Gastrocnemius medialis (tissue), 4 donors: ENCODE results near the gene PAQR7. TPM values are rescaled to one million over a fixed set of nuclear protein-coding genes. Genes with fewer than 3 reads are reported as not detected.

Experiments
- ATAC-seq, 2 donors: fragments of 150-250 bp; one replicate each; pipeline ENCODE4 v1.9.1; 2016
- DNase-seq, 2 donors: peaks; one replicate each; pipeline ENCODE4 v3.0.0-alpha.2; 2019
- H3K27ac ChIP-seq, 4 donors: fragments of 200-600 bp; sonication (generic); 1 replicate in 1 of 4; 2 replicates in 3 of 4; pipeline ENCODE4 v1.5.1; 2016 to 2018; ENCODE audit warnings: mild to moderate bottlenecking in 2 of 4, moderate library complexity in 1 of 4
- H3K27me3 ChIP-seq, 3 donors: fragments of 200-600 bp; sonication (generic) in 2 of 3; 1 replicate in 1 of 3; 2 replicates in 2 of 3; pipeline versions ENCODE4 v1.5.1 to v1.6.0; 2016 to 2019; ENCODE audit warnings: mild to moderate bottlenecking in 1 of 3, moderate library complexity in 1 of 3
- H3K36me3 ChIP-seq, 2 donors: fragments of 200-600 bp; sonication (generic) in 1 of 2; one replicate each; pipeline ENCODE4 v1.5.1; 2017 to 2018
- H3K4me1 ChIP-seq, 2 donors: fragments of 200-600 bp; sonication (generic) in 1 of 2; one replicate each; pipeline ENCODE4 v1.5.1; 2016 to 2017; ENCODE audit warnings: mild to moderate bottlenecking in 2 of 2
- H3K4me3 ChIP-seq, 4 donors: fragments of 200-600 bp; sonication (generic) in 3 of 4; 1 replicate in 1 of 4; 2 replicates in 3 of 4; pipeline ENCODE4 v1.5.1; 2016 to 2019; ENCODE audit warnings: mild to moderate bottlenecking in 2 of 4
- H3K9me3 ChIP-seq, 3 donors: fragments of 200-600 bp; sonication (generic) in 2 of 3; 1 replicate in 1 of 3; 2 replicates in 2 of 3; pipeline ENCODE4 v1.5.1; 2016 to 2019
- CTCF ChIP-seq, 5 experiments: fragments of 450-650 bp in 3 of 5; fragments of 200-600 bp in 2 of 5; sonication (generic) in 2 of 5; IDR thresholded peaks in 4 of 5; conservative IDR thresholded peaks in 1 of 5; 1 replicate in 4 of 5; 2 replicates in 1 of 5; pipeline ENCODE4 v1.5.1; 2016 to 2019; ENCODE audit warnings: antibody characterized with exemption in 5 of 5, mild to moderate bottlenecking in 3 of 5, moderate library complexity in 3 of 5
- POLR2A ChIP-seq, 2 donors: fragments of 450-650 bp; IDR thresholded peaks; one replicate each; pipeline ENCODE4 v1.6.1; 2017; ENCODE audit warnings: antibody characterized with exemption in 2 of 2, mild to moderate bottlenecking in 2 of 2, moderate library complexity in 2 of 2
- in situ Hi-C, 4 donors: fragments of 200-750 bp; cut with MboI; loops; one replicate each; pipeline versions ENCODE4 v1.15.0 to v1.8.0; 2017; ENCODE audit warnings: low sequenced_read_pairs in 4 of 4
- intact Hi-C: fragments of 100-400 bp; cut with DNase I; formaldehyde crosslinking; loops from one replicate; pipeline ENCODE4 v1.15.1; 2023; ENCODE audit warnings: low total_unique reads
- total RNA-seq, 4 donors: library from RNA; depleted of rRNA; stranded (reverse); fragments of >200 nt; gene quantifications; one replicate each; pipeline versions ENCODE4 v1.1.0 to v1.2.3, GENCODE V29; 2016

PAQR7 gene
- total RNA-seq, 4 donors from 2014 or later: 1.4 to 3.7 (median 2.1) TPM

- no peaks in the 10 kb centered on the region for H3K27me3 ChIP-seq
- TF ChIP-seq POLR2A (IDR thresholded peaks at IDR 0.05) (no peak), CTCF (IDR thresholded peaks at IDR 0.05 in 4 of 5, conservative IDR thresholded peaks at IDR 0.05 in 1 of 5) (no peak)
- peaks cover 0 to 34% of the 10 kb centered on the region in 2 donors for H3K36me3 ChIP-seq
- intact Hi-C loops (no loop called here), in situ Hi-C loops (no loop called here)
- DNase-seq: peak in 1 of 2 donors; percentile 11
- H3K4me1 ChIP-seq: peaks cover 30 to 43% of the 10 kb centered on the region in 2 donors
- peak overlapping the region; percentile 39 to 99 (median 96) for H3K27ac ChIP-seq
- no peak for ATAC-seq
- peak overlapping the region in 3 of 4 donors; percentile 86 to 95 (median 86) for H3K4me3 ChIP-seq
- H3K9me3 ChIP-seq: no peaks in the 10 kb centered on the region
Observed at GRCh38 chr1:25818569-25818968, 56.9 kb downstream of the PAQR7 start.

- in situ Hi-C loops: no loop called here
- intact Hi-C loops: no loop called here
- Histone ChIP-seq H3K9me3 (no peaks in the 10 kb centered on the region), H3K36me3 (peaks cover 0 to 40% of the 10 kb centered on the region in 2 donors), H3K4me3 (no peak overlapping the region), H3K27ac (peak overlapping the region; percentile 39 to 99 (median 96)), H3K27me3 (no peaks in the 10 kb centered on the region), H3K4me1 (peaks cover 26 to 38% of the 10 kb centered on the region in 2 donors)
- no peak for ATAC-seq
- TF ChIP-seq POLR2A (IDR thresholded peaks at IDR 0.05) (no peak), CTCF (IDR thresholded peaks at IDR 0.05 in 4 of 5, conservative IDR thresholded peaks at IDR 0.05 in 1 of 5) (no peak)
- peak in 1 of 2 donors; percentile 12 for DNase-seq
Observed at GRCh38 chr1:25817840-25818501, 57.5 kb downstream of the PAQR7 start.

- DNase-seq: peak in 1 of 2 donors; percentile 8
- TF ChIP-seq CTCF (IDR thresholded peaks at IDR 0.05 in 4 of 5, conservative IDR thresholded peaks at IDR 0.05 in 1 of 5) (no peak), POLR2A (IDR thresholded peaks at IDR 0.05) (no peak)
Observed at GRCh38 chr1:25816112-25816718, 59.3 kb downstream of the PAQR7 start.

GRCh38 chr1:25815208-25816111 lies 60.0 kb downstream of the PAQR7 start:
- no peak for TF ChIP-seq POLR2A (IDR thresholded peaks at IDR 0.05)
- no peak for TF ChIP-seq CTCF (IDR thresholded peaks at IDR 0.05 in 4 of 5, conservative IDR thresholded peaks at IDR 0.05 in 1 of 5)
- H3K4me1 ChIP-seq: peaks cover 18 to 23% of the 10 kb centered on the region in 2 donors
- H3K27me3 ChIP-seq: no peaks in the 10 kb centered on the region
- DNase-seq (peak in 1 of 2 donors; percentile 13), ATAC-seq (no peak)
- no peak overlapping the region for H3K4me3 ChIP-seq
- H3K27ac ChIP-seq: no peak overlapping the region
- intact Hi-C loops (no loop called here), in situ Hi-C loops (no loop called here)
- H3K9me3 ChIP-seq: no peaks in the 10 kb centered on the region
- peaks cover 0 to 52% of the 10 kb centered on the region in 2 donors for H3K36me3 ChIP-seq

More at GRCh38 chr1:25816112-25816718, 59.3 kb downstream of the PAQR7 start:
- H3K27ac ChIP-seq: no peak overlapping the region
- peaks cover 0 to 52% of the 10 kb centered on the region in 2 donors for H3K36me3 ChIP-seq
- no peak overlapping the region for H3K4me3 ChIP-seq
- in situ Hi-C loops: no loop called here
- H3K27me3 ChIP-seq: no peaks in the 10 kb centered on the region
- peaks cover 13 to 22% of the 10 kb centered on the region in 2 donors for H3K4me1 ChIP-seq
- intact Hi-C loops: no loop called here
- ATAC-seq: no peak
- no peaks in the 10 kb centered on the region for H3K9me3 ChIP-seq
